Thyroid gland (tissue), 4 donors: Measurements from ENCODE around the gene APCDD1L. TPM values are rescaled to one million over a fixed set of nuclear protein-coding genes. Genes with fewer than 3 reads are reported as not detected.
"Not testable (repeated sequence)": the region's sequence is repeated elsewhere in the genome, so short reads cannot be mapped to it uniquely, and the experiment has no call there.

Experiments
- DNase-seq, 2 donors: peaks; one replicate each; pipeline ENCODE4 v3.0.0-alpha.2; 2019
- H3K27ac ChIP-seq, 3 donors: fragments of 200-600 bp; sonication (generic); 1 replicate in 2 of 3; 2 replicates in 1 of 3; pipeline ENCODE4 v1.5.1; 2016 to 2019; ENCODE audit warnings: mild to moderate bottlenecking in 1 of 3, moderate library complexity in 1 of 3
- H3K27me3 ChIP-seq: fragments of 200-600 bp; sonication (generic); one replicate; pipeline ENCODE4 v1.5.1; 2019
- H3K36me3 ChIP-seq, 2 donors: fragments of 200-600 bp; sonication (generic); one replicate each; pipeline ENCODE4 v1.5.1; 2016 to 2019
- H3K4me1 ChIP-seq, 2 donors: fragments of 200-600 bp; sonication (generic); one replicate each; pipeline ENCODE4 v1.5.1; 2017 to 2019
- H3K4me3 ChIP-seq, 3 donors: fragments of 200-600 bp; sonication (generic); replicated peaks in 1 of 3; 1 replicate in 2 of 3; 2 replicates in 1 of 3; pipeline ENCODE4 v1.5.1; 2016; ENCODE audit warnings: mild to moderate bottlenecking in 1 of 3
- H3K9me3 ChIP-seq: fragments of 200-600 bp; sonication (generic); one replicate; pipeline ENCODE4 v1.5.1; 2017
- CTCF ChIP-seq, 6 experiments: fragments of 200-600 bp in 3 of 6; fragments of 450-650 bp in 3 of 6; sonication (generic) in 3 of 6; IDR thresholded peaks; one replicate each; pipeline ENCODE4 v1.5.1; 2016 to 2019; ENCODE audit warnings: antibody characterized with exemption in 6 of 6, mild to moderate bottlenecking in 2 of 6, inconsistent platforms in 1 of 6, moderate library complexity in 1 of 6
- POLR2A ChIP-seq, 2 donors: fragments of 450-650 bp; IDR thresholded peaks; one replicate each; pipeline ENCODE4 v1.6.1; 2017; ENCODE audit warnings: antibody characterized with exemption in 2 of 2, mild to moderate bottlenecking in 2 of 2, moderate library complexity in 1 of 2
- WGBS, 2 donors: methylation state at CpG; one replicate each; pipeline ENCODE4 v1.1.5; 2017; 5-methylcytosine and 5-hydroxymethylcytosine counted together
- intact Hi-C: fragments of 100-400 bp; cut with DNase I; formaldehyde crosslinking; loops from one replicate; pipeline ENCODE4 v1.15.1; 2023
- total RNA-seq, 4 donors: library from RNA; depleted of rRNA; stranded (reverse); fragments of >200 nt; gene quantifications; one replicate each; pipeline ENCODE4 v1.2.3, GENCODE V29; 2016

The APCDD1L gene
- total RNA-seq, 4 donors from 2014 or later, result 0.11 TPM; not detected in 3

- TF ChIP-seq POLR2A (IDR thresholded peaks at IDR 0.05) (no peak), CTCF (IDR thresholded peaks at IDR 0.05) (no peak)
- no peak for DNase-seq
- Histone ChIP-seq H3K4me3 (no peak overlapping the region), H3K27ac (no peak overlapping the region), H3K36me3 (no peaks in the 10 kb centered on the region), H3K27me3 (peaks cover 3% of the 10 kb centered on the region), H3K4me1 (no peaks in the 10 kb centered on the region), H3K9me3 (no peaks in the 10 kb centered on the region)
- 22 to 41% methylated on average over 4 of the region's 4 CpGs for WGBS, 2 donors
- intact Hi-C loops, result no loop called here
Measured at GRCh38 chr20:58511364-58511763, 3.8 kb downstream of the APCDD1L start.

GRCh38 chr20:58510921-58511320, 4.3 kb downstream of the APCDD1L start:
- intact Hi-C loops, result no loop called here
- Histone ChIP-seq H3K4me1 (no peaks in the 10 kb centered on the region), H3K4me3 (no peak overlapping the region), H3K27ac (no peak overlapping the region), H3K27me3 (peaks cover 3% of the 10 kb centered on the region), H3K36me3 (no peaks in the 10 kb centered on the region), H3K9me3 (no peaks in the 10 kb centered on the region)
- TF ChIP-seq CTCF (IDR thresholded peaks at IDR 0.05) (no peak), POLR2A (IDR thresholded peaks at IDR 0.05) (no peak)
- no peak for DNase-seq
- WGBS, 2 donors, result 88 to 89% methylated on average over 2 of the region's 2 CpGs

- intact Hi-C loops, result no loop called here
- TF ChIP-seq POLR2A (IDR thresholded peaks at IDR 0.05) (no peak), CTCF (IDR thresholded peaks at IDR 0.05) (no peak)
- Histone ChIP-seq H3K27ac (no peak overlapping the region), H3K9me3 (no peaks in the 10 kb centered on the region), H3K4me3 (no peak overlapping the region), H3K27me3 (no peaks in the 10 kb centered on the region), H3K36me3 (no peaks in the 10 kb centered on the region), H3K4me1 (no peaks in the 10 kb centered on the region)
- WGBS, 2 donors, result 88 to 90% methylated on average over 17 of the region's 17 CpGs
- no peak for DNase-seq
Measured at GRCh38 chr20:58508762-58509395, 6.3 kb downstream of the APCDD1L start.

GRCh38 chr20:58506999-58507398, 8.2 kb downstream of the APCDD1L start:
- H3K4me3 ChIP-seq, H3K27ac ChIP-seq, H3K27me3 ChIP-seq, H3K36me3 ChIP-seq, H3K4me1 ChIP-seq, DNase-seq, intact Hi-C loops, H3K9me3 ChIP-seq: not testable (repeated sequence)
- 82 to 88% methylated on average over 3 of the region's 3 CpGs for WGBS, 2 donors

- TF ChIP-seq CTCF (IDR thresholded peaks at IDR 0.05) (no peak), POLR2A (IDR thresholded peaks at IDR 0.05) (no peak)
- H3K27ac ChIP-seq, result no peak overlapping the region
- H3K9me3 ChIP-seq, result no peaks in the 10 kb centered on the region
- no peaks in the 10 kb centered on the region for H3K27me3 ChIP-seq
- no peaks in the 10 kb centered on the region for H3K36me3 ChIP-seq
- no peak for DNase-seq
- 85 to 89% methylated on average over 3 of the region's 3 CpGs for whole genome bisulfite sequencing, 2 donors
- H3K4me3 ChIP-seq, result no peak overlapping the region
- H3K4me1 ChIP-seq, result no peaks in the 10 kb centered on the region
- intact Hi-C loops, result no loop called here
Measured at GRCh38 chr20:58504566-58504965, 10.6 kb downstream of the APCDD1L start.
